ENCODE data around the gene AGBL5.

DNA sequence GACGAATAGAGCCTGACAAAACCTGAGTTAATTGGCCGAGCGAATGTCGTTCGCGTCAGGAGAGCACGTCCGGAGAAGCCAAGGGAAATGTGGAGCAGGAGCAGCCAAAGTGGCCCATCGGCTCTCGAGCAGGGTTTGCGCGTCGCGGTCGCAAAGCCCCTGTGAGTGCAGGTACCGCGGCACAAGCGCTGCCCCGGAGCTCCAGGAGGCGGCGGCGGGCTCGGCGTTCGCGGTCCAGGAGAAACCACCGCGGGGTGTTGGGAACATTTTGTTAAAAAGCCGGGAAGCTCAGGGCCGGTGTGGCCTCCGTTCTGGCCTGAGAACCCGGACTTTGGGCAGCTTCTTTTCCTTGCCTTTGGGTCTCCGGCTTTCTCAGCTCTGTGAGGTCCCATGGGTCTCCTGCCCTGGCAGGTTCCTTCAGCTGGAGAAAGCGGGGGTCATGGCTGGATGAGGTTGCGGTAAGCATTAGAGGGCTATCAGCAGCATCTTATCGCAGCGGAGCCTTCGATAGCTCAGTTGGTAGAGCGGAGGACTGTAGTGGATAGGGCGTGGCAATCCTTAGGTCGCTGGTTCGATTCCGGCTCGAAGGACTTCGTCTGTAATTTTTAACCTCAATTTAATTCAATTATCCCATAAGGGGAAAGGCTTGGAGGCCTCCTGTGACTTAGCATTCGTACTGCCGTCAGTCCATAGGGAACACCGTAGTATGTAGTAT lies 1.0 kb upstream of the AGBL5 start:
- TF ChIP-seq, protein P1, sequence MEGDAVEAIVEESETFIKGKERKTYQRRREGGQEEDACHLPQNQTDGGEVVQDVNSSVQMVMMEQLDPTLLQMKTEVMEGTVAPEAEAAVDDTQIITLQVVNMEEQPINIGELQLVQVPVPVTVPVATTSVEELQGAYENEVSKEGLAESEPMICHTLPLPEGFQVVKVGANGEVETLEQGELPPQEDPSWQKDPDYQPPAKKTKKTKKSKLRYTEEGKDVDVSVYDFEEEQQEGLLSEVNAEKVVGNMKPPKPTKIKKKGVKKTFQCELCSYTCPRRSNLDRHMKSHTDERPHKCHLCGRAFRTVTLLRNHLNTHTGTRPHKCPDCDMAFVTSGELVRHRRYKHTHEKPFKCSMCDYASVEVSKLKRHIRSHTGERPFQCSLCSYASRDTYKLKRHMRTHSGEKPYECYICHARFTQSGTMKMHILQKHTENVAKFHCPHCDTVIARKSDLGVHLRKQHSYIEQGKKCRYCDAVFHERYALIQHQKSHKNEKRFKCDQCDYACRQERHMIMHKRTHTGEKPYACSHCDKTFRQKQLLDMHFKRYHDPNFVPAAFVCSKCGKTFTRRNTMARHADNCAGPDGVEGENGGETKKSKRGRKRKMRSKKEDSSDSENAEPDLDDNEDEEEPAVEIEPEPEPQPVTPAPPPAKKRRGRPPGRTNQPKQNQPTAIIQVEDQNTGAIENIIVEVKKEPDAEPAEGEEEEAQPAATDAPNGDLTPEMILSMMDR (IDR thresholded peaks at IDR 0.05; ENCODE audit: borderline replicate concordance, extremely low read depth, low read length, poor library complexity, severe bottlenecking), result peak; percentile 43
- TF ChIP-seq EZH2 (IDR thresholded peaks at IDR 0.05; ENCODE audit: borderline replicate concordance, low read depth, low read length, severe bottlenecking), result no peak

Measured in DND-41 (cell line).